ENCODE data around the gene LBH.

DNA sequence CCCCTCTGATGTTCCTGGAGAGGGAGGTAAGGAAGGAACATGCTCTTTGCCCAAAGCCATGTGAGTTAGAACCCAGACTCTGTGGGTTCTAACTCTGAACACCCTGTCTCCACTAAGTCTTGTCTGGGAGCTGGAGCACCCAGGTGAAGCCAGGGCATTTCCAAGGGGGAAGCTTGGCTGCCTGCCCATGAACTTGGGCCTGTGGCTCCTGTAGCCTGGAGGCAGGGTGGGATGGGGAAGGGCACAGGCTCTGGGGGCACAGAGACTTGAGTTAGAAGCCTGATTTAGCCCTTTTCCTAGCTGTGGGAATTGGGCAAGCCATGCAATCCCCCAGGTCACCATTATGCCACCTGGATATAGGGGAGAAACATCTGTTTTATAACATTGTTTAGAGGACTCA is 65.2 kb downstream of the LBH start:
- no peak for TF ChIP-seq TAF1 (IDR thresholded peaks at IDR 0.05; ENCODE audit: low read depth, low read length)
- TF ChIP-seq POU2F2 (IDR thresholded peaks at IDR 0.05; ENCODE audit: low read depth, low read length) = no peak
- TF ChIP-seq POLR2A (IDR thresholded peaks at IDR 0.05; ENCODE audit: low read depth, low read length) = no peak

Measured in GM12891 (cell line).